ENCODE measurements around the gene PPP3CA. TPM values are rescaled to one million over a fixed set of nuclear protein-coding genes. Genes with fewer than 3 reads are reported as not detected.

The PPP3CA gene
- total and polyA plus RNA-seq, 11 donors, result 5.9 to 32.5 (median 19.3) TPM

DNA sequence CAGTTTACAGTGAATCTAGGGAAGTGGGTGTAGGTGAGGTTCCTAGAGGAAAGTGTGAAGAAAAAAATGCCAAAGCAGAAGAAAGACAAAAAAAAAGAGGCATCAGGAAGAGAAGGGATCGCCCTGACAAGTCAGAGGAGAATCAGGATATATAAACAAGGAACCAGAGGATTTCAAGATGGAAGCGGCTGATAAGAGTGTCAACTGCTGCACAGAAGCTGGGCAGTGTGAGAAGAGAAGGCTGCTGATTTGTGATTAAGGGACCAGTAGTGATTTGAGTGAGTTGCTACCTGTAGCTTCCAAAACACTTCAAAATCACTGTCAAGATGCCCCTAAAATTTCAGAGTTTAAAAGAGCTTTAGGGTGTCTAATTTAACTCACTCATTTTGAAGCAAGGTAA, 258.2 kb downstream of the PPP3CA start:
- TF ChIP-seq, protein P1, sequence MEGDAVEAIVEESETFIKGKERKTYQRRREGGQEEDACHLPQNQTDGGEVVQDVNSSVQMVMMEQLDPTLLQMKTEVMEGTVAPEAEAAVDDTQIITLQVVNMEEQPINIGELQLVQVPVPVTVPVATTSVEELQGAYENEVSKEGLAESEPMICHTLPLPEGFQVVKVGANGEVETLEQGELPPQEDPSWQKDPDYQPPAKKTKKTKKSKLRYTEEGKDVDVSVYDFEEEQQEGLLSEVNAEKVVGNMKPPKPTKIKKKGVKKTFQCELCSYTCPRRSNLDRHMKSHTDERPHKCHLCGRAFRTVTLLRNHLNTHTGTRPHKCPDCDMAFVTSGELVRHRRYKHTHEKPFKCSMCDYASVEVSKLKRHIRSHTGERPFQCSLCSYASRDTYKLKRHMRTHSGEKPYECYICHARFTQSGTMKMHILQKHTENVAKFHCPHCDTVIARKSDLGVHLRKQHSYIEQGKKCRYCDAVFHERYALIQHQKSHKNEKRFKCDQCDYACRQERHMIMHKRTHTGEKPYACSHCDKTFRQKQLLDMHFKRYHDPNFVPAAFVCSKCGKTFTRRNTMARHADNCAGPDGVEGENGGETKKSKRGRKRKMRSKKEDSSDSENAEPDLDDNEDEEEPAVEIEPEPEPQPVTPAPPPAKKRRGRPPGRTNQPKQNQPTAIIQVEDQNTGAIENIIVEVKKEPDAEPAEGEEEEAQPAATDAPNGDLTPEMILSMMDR (IDR thresholded peaks at IDR 0.05), result no peak
- no peak for TF ChIP-seq POLR2A (IDR thresholded peaks at IDR 0.05)
- 77 to 88% (median 81%) methylated on average over 2 of the region's 2 CpGs for whole genome bisulfite sequencing, 4 donors
- intact Hi-C loops (cut with DNase I), result no loop called here
- H3K4me1 ChIP-seq, result no peaks in the 10 kb centered on the region
- no peak for ATAC-seq
- H3K9me3 ChIP-seq, result peaks cover 0 to 7% (median 0%) of the 10 kb centered on the region in 12 donors
- no peaks in the 10 kb centered on the region for H3K27me3 ChIP-seq
- H3K4me3 ChIP-seq, result no peak overlapping the region
- H3K36me3 ChIP-seq, result peaks cover 0 to 15% (median 0%) of the 10 kb centered on the region in 9 donors
- no peak for DNase-seq
- H3K27ac ChIP-seq, result no peak overlapping the region

DNA sequence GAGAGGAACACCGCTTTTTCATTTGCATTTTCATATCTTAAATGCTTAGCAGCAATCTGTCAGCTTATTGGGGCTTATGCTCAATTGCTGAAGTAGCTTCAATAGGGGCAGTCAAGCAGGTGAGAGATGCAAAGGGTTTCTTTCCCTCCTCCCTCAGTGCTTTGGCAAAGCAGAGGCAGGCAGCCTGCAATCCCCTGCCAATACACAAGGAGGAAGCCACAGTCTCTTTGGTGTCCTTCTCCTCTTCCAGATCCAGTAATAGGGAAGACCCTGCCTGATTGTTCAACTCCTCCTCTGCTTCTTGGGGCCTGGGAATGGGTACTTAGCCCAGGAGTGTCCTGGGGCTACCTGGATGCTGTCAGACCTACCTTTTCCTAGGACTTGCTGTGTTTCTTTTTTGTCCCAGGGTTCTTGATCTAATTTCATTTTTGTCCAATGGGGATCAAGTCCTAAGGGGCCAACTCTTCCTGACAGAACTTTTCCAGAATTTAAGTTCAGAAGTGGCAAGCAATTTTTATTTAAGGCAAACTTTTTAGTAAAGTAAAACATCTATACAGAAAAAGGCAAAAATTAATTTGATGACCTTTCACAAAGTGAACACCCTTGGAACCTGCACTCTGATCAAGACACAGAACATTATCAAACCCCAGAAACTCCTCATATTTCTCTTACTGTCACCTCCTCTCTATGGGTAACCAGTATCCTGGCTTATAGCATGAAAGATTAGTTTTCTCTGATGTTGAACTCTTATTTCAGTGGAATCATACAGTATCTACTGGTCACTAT, 260.3 kb downstream of the PPP3CA start:
- intact Hi-C loops (cut with DNase I), result no loop called here
- Histone ChIP-seq H3K36me3 (peaks cover 0 to 6% (median 0%) of the 10 kb centered on the region in 9 donors), H3K27me3 (no peaks in the 10 kb centered on the region), H3K9me3 (no peaks in the 10 kb centered on the region), H3K4me1 (no peaks in the 10 kb centered on the region), H3K4me3 (no peak overlapping the region), H3K27ac (no peak overlapping the region)
- 51 to 100% (median 99%) methylated on average over 1 of the region's 1 CpG for WGBS, 4 donors
- TF ChIP-seq, protein P1 (IDR thresholded peaks at IDR 0.05), result no peak
- no peak for TF ChIP-seq POLR2A (IDR thresholded peaks at IDR 0.05)
- ATAC-seq (no peak), DNase-seq (no peak)

DNA sequence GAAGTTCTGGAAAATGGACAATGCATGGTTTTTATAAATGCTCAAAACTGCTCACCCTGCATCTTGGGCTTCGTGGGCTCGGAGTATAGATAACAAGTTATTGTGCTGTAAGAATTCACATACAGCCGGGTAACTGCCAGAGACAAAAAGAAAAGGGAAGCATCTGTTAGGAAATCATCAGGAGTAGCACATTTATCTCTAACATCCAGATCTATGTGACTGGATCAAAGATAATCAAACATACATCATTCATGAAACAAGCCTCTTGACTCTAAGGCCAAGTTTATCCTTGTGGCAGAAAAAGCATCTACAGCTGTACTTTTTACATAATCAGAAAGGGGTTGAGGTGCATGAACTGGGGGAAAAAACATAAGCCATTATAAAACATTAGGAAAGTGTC, 264.2 kb downstream of the PPP3CA start:
- Histone ChIP-seq H3K4me3 (no peak overlapping the region), H3K4me1 (peaks cover 0 to 6% (median 0%) of the 10 kb centered on the region in 12 donors), H3K27ac (no peak overlapping the region), H3K27me3 (no peaks in the 10 kb centered on the region), H3K9me3 (no peaks in the 10 kb centered on the region), H3K36me3 (peaks cover 0 to 6% (median 0%) of the 10 kb centered on the region in 9 donors)
- ATAC-seq (no peak), DNase-seq (no peak)
- intact Hi-C loops (cut with DNase I), result no loop called here
- no peak for TF ChIP-seq POLR2A (IDR thresholded peaks at IDR 0.05)
- TF ChIP-seq, protein P1 (IDR thresholded peaks at IDR 0.05), result no peak
- WGBS, 4 donors, result 70 to 83% (median 78%) methylated on average over 3 of the region's 3 CpGs

DNA sequence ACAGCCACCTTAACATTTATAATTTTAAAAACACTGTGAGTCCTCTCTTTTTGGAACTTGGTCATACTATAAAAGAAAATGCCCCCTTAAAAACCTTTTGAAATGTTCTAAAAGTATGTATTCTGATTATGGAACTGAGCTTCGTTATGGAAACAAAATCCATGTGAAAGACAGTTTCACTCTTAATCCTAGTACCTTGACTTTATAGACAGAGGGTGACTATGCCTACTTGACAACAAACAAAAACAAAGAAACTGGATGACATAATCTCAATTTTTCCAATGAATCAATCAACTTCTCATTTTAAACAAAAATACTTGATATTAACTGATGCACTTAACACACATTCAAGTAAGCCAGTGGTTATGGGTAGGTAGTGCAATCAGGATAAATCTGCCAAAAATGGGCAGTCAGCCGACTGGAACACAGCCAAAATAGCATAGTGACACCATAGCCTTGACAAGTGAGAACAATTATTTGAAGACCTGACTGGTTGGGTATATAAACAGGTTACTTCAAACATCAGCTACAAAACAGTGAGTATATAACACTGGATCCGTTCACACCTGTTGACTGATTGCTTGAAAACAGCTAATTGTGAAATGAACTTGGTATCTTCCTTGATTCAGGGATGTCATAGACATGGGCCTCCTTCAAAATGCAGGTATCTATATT, 265.5 kb downstream of the PPP3CA start:
- peaks cover 0 to 6% (median 0%) of the 10 kb centered on the region in 9 donors for H3K36me3 ChIP-seq
- H3K4me1 ChIP-seq, result peaks cover 0 to 11% (median 0%) of the 10 kb centered on the region in 12 donors
- no peak for DNase-seq
- intact Hi-C loops (cut with DNase I), result no loop called here
- H3K4me3 ChIP-seq, result no peak overlapping the region
- WGBS, 4 donors, result 79 to 88% (median 84%) methylated on average over 3 of the region's 3 CpGs
- no peak overlapping the region for H3K27ac ChIP-seq
- TF ChIP-seq, protein P1 (IDR thresholded peaks at IDR 0.05), result no peak
- no peak for TF ChIP-seq POLR2A (IDR thresholded peaks at IDR 0.05)
- H3K27me3 ChIP-seq, result no peaks in the 10 kb centered on the region
- ATAC-seq, result no peak
- H3K9me3 ChIP-seq, result no peaks in the 10 kb centered on the region
